Small intestine (tissue), 4 donors: ENCODE results near the gene RNU11. TPM values are rescaled to one million over a fixed set of nuclear protein-coding genes. Genes with fewer than 3 reads are reported as not detected.

Source experiments
- polyA plus RNA-seq, 4 donors: library from polyadenylated mRNA; stranded (reverse) in 3 of 4; unstranded in 1 of 4; fragments of 200-250 nt in 3 of 4; fragments of 120-200 nt in 1 of 4; gene quantifications; one replicate each; pipeline versions ENCODE4 v1.2.1 to v1.2.3, GENCODE V29; 2013
- donor health status: healthy with polysubstance abuse.
- donor health status: Bipolar disorder and iron deficiency.
- donor health status: healthy.

RNU11 gene
- polyA plus RNA-seq, 4 donors = not detected

Other genes with a start within 250 kb of the RNU11 start
- 10 to 100 TPM; 31.1 to 69.5 (median 36.6) TPM for gene RCC1, start 142.6 kb upstream of the RNU11 start, polyA plus RNA-seq
- gene TRNAU1AP, start 95.5 kb upstream of the RNU11 start, polyA plus RNA-seq = 10 to 100 TPM; 16.3 to 25.9 (median 21.3) TPM
- gene RAB42, start 56.3 kb upstream of the RNU11 start, polyA plus RNA-seq = 10 to 100 TPM in 1 of 4 donors, 1 to 10 TPM in 3; 1.7 to 28.1 (median 4.8) TPM
- 10 to 100 TPM; 18.9 to 32.7 (median 28.9) TPM for gene TAF12, start 5.5 kb upstream of the RNU11 start, polyA plus RNA-seq
- 10 to 100 TPM in 1 of 4 donors, 1 to 10 TPM in 3; 2.5 to 13.7 (median 6.0) TPM for gene GMEB1, start 20.2 kb downstream of the RNU11 start, polyA plus RNA-seq
- 10 to 100 TPM; 39.1 to 59.0 (median 43.8) TPM for gene YTHDF2, start 88.3 kb downstream of the RNU11 start, polyA plus RNA-seq
- under 1 TPM in 3 of 4 donors, not detected in 1; 0.06 to 0.34 (median 0.27) TPM for gene OPRD1, start 163.6 kb downstream of the RNU11 start, polyA plus RNA-seq